K562 (cell line): ENCODE data around the gene ERVFRD-1. TPM values are rescaled to one million over a fixed set of nuclear protein-coding genes. Genes with fewer than 3 reads are reported as not detected.
A peak's percentile ranks its signal among the peaks of the same experiment; 100 is the strongest.

Experiments used
- ARID1B ChIP-seq: fragments of 450-650 bp; IDR thresholded peaks from 2 replicates; pipeline ENCODE4 v1.6.1; 2016; ENCODE audit warnings: antibody characterized with exemption, mild to moderate bottlenecking, inconsistent platforms
- ATF1 ChIP-seq, 2 experiments: fragments of 450-650 bp in 1 of 2; IDR thresholded peaks; 2 replicates each; pipeline ENCODE4 v1.6.1; 2016; ENCODE audit warnings: missing compliant biosample characterization in 1 of 2, missing genetic modification characterization in 1 of 2
- CEBPG ChIP-seq, 3 experiments: fragments of 200-800 bp in 1 of 3; sonication (Bioruptor generic) in 1 of 3; sonication (generic) in 1 of 3; formaldehyde crosslinking in 1 of 3; IDR thresholded peaks in 2 of 3; conservative IDR thresholded peaks in 1 of 3; 2 replicates each; pipeline versions ENCODE4 v1.6.1 to v1.8.0; 2016 to 2022; ENCODE audit warnings: missing compliant biosample characterization in 2 of 3, missing genetic modification characterization in 2 of 3, mild to moderate bottlenecking in 1 of 3, missing genetic modification reagents in 1 of 3
- FOSL1 ChIP-seq: fragments of 200-800 bp; sonication (Bioruptor generic); conservative IDR thresholded peaks from 2 replicates; pipeline ENCODE4 v1.6.1; 2016; ENCODE audit warnings: missing genetic modification characterization, missing compliant biosample characterization
- GATA2 ChIP-seq: sonication (generic); formaldehyde crosslinking; IDR thresholded peaks from 2 replicates; pipeline ENCODE4 v1.4.0; 2020; ENCODE audit warnings: mild to moderate bottlenecking, missing genetic modification reagents
- HDAC2 ChIP-seq: fragments of 450-650 bp; IDR thresholded peaks from 2 replicates; pipeline ENCODE4 v1.6.1; 2016; ENCODE audit warnings: mild to moderate bottlenecking
- MAFG ChIP-seq: fragments of 450-650 bp; conservative IDR thresholded peaks from 2 replicates; pipeline ENCODE4 v1.6.1; 2016; ENCODE audit warnings: missing genetic modification characterization, missing compliant biosample characterization
- NBN ChIP-seq: fragments of 450-650 bp; IDR thresholded peaks from 2 replicates; pipeline ENCODE4 v1.6.1; 2016; ENCODE audit warnings: low read depth, mild to moderate bottlenecking
- PKNOX1 ChIP-seq: fragments of 450-650 bp; IDR thresholded peaks from 2 replicates; pipeline ENCODE4 v1.6.1; 2016
- TBL1XR1 ChIP-seq, 2 experiments: IDR thresholded peaks; 2 replicates each; pipeline ENCODE4 v1.6.1; 2012; ENCODE audit warnings: improper control_type of control experiment in 2 of 2, low read length in 2 of 2, mild to moderate bottlenecking in 1 of 2
- TEAD4 ChIP-seq, 2 experiments: sonication (generic) in 1 of 2; formaldehyde crosslinking in 1 of 2; IDR thresholded peaks; 2 replicates each; pipeline versions ENCODE4 v1.6.1 to v1.8.0; 2012 to 2022; ENCODE audit warnings: borderline replicate concordance in 1 of 2, inconsistent platforms in 1 of 2, low read length in 1 of 2, mild to moderate bottlenecking in 1 of 2, missing genetic modification reagents in 1 of 2
- TRIM24 ChIP-seq, 2 experiments: fragments of 450-650 bp; IDR thresholded peaks; 2 replicates each; pipeline ENCODE4 v1.6.1; 2016
- polyA plus RNA-seq, 8 experiments: library from polyadenylated mRNA; depleted of rRNA in 4 of 8; stranded (reverse) in 5 of 8; unstranded in 3 of 8; fragments of >200 nt; fragmentation: Nextera tagmentation in 2 of 8; fragmentation: Illumina TruSeq in 1 of 8; extraction: Ambion mirVana in 2 of 8; extraction: Trizol in 1 of 8; gene quantifications; 2 replicates each; pipeline versions ENCODE4 v1.2.1 to v1.2.3, GENCODE V29; 2011 to 2014; ENCODE audit warnings: inconsistent platforms in 1 of 8, missing spikeins in 1 of 8
- total RNA-seq, 7 experiments: library from RNA; depleted of rRNA in 6 of 7; stranded (reverse); fragments of >200 nt in 6 of 7; fragmentation: Illumina TruSeq in 2 of 7; extraction: Trizol in 2 of 7; gene quantifications; 2 replicates each; pipeline versions ENCODE4 v1.2.1 to v1.2.3, GENCODE V29; 2011 to 2021; ENCODE audit warnings: low replicate concordance in 1 of 7

ERVFRD-1 gene
- total and polyA plus RNA-seq, 9 of the 15 experiments (the other 6 are each of a cell fraction or from before 2014, with no cell fraction given), result 0.05 to 0.14 (median 0.09) TPM; not detected in 2

GRCh38 chr6:11097476-11097875, 14.0 kb downstream of the ERVFRD-1 start (continued):
- TF ChIP-seq NBN (0 out of 2 replicates have a peak, but pooled peaks have one; percentile 27), CEBPG (CRISPR knock-in tag; IDR thresholded peaks at IDR 0.05) (no peak), CEBPG (tag; conservative IDR thresholded peaks at IDR 0.05 in 1 of 2, IDR thresholded peaks at IDR 0.05 in 1 of 2) (peak; percentile 73), PKNOX1 (0 out of 2 replicates have a peak, but pooled peaks have one; percentile 11), ARID1B (peak; percentile 68), MAFG (tag) (0 out of 2 replicates have a peak, but pooled peaks have one; percentile 23), TRIM24 (IDR thresholded peaks at IDR 0.05) (peak; percentile 48 to 49; a peak in 3 of 4 replicates), HDAC2 (0 out of 2 replicates have a peak, but pooled peaks have one; percentile 46), FOSL1 (tag) (0 out of 2 replicates have a peak, but pooled peaks have one; percentile 15), GATA2 (CRISPR knock-in tag) (peak; percentile 58), TEAD4 (IDR thresholded peaks at IDR 0.05; ENCODE audit: low read length) (peak; percentile 35; the same call in 1 of the 2 replicates), TEAD4 (CRISPR knock-in tag; IDR thresholded peaks at IDR 0.05; ENCODE audit: borderline replicate concordance) (no peak), ATF1 (CRISPR knock-in tag; IDR thresholded peaks at IDR 0.05) (no peak), ATF1 (tag; IDR thresholded peaks at IDR 0.05) (0 out of 2 replicates have a peak, but pooled peaks have one; percentile 33), TBL1XR1 (IDR thresholded peaks at IDR 0.05; ENCODE audit: low read length in 2 of 2) (no peak)
